GM12801 (cell line): Measurements from ENCODE around the gene RARB.

Experiments
- CTCF ChIP-seq: IDR thresholded peaks from one replicate; pipeline ENCODE4 v1.5.1; 2011; ENCODE audit warnings: control low read depth; ENCODE audit not compliant: insufficient read length; ENCODE audit errors: extremely low read depth

The RARB gene

GRCh38 chr3:25585361-25586166 is 157.5 kb downstream of the RARB start:
- TF ChIP-seq CTCF, result no peak

DNA sequence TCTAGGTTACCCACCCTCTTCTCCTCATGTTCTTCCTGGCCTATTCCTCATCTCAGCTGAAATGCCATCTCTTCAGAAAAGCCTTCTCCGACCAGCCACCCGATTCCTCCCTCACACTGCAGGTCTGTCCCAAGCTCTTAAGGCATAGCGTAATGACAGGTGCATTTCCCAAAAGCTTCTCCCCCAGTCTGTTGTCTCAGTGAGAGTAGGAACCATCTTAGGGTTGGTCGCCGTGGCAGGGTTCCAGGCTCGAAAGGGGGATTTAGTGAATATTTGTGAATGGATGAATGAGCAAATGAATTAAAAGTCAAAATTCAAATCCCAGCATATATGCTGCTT is 158.1 kb downstream of the RARB start:
- TF ChIP-seq CTCF, result no peak

- TF ChIP-seq CTCF, result no peak
Measured at GRCh38 chr3:25586553-25586952, 158.5 kb downstream of the RARB start.

- TF ChIP-seq CTCF, result no peak
Measured at GRCh38 chr3:25587094-25587493, 159.0 kb downstream of the RARB start.

- no peak for TF ChIP-seq CTCF
Measured at GRCh38 chr3:25587526-25587925, 159.5 kb downstream of the RARB start.

- no peak for TF ChIP-seq CTCF
Measured at GRCh38 chr3:25587975-25588374, 159.9 kb downstream of the RARB start.

DNA sequence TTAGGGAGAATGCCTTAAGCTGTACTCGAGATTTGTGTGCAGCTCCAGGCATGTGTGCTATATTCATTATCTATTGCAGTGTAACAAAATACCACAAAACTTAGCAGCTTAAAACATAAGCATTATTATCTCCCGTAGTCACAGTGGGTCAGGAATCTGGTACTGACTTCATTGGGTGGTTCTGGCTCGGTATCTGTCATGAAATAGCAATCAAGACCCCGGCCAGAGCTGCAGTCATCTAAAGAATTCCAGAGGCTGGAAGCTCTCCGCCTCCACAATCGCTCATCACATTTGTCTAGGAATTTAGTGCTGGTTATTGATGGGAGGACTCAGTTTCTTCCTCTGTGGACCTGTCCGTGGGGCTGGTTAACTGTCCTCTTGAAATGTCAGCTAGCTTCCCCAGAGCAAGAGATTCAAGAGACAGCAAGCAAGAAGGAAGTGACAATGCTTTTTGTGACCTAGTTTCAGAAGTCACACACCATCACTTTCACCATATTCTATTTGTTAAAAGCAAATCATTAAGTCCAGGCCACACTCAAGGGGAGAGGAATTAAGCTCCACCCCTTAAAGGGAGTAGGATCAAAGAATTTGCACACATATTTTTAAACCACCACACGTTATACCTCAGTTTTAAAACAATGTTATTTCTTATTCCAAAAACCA is 160.5 kb downstream of the RARB start:
- no peak for TF ChIP-seq CTCF
